Lower leg skin (tissue), 3 donors: Measurements from ENCODE around the gene ACKR2.

Experiments used
- POLR2A ChIP-seq, 2 donors: fragments of 450-650 bp; IDR thresholded peaks; one replicate each; pipeline ENCODE4 v1.6.1; 2016 to 2017; ENCODE audit warnings: antibody characterized with exemption in 2 of 2, mild to moderate bottlenecking in 1 of 2, moderate library complexity in 1 of 2
- TF ChIP-seq, protein P1 (sequence below), 3 donors: fragments of 450-650 bp; IDR thresholded peaks; one replicate each; pipeline ENCODE4 v1.5.1; 2016; ENCODE audit warnings: antibody characterized with exemption in 3 of 3, mild to moderate bottlenecking in 3 of 3, moderate library complexity in 2 of 3

DNA sequence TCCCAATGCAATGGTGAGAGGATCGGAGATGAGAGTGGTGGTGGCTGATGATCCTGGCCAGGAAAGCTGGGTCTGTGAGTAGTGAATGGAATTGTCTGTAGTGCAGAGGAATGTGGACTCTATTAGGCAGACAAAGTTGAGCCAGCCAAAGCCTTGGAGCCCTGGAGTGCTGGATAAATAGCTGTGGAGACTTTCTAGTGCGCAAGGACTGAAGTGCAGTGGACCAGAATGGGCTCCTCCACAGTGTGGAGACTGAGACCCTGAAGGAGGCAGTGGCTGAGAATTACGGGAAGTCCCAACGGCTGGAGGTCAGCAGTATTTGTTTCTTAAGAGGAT is 97.6 kb downstream of the ACKR2 start:
- no peak for TF ChIP-seq POLR2A (IDR thresholded peaks at IDR 0.05)
- TF ChIP-seq, protein P1, sequence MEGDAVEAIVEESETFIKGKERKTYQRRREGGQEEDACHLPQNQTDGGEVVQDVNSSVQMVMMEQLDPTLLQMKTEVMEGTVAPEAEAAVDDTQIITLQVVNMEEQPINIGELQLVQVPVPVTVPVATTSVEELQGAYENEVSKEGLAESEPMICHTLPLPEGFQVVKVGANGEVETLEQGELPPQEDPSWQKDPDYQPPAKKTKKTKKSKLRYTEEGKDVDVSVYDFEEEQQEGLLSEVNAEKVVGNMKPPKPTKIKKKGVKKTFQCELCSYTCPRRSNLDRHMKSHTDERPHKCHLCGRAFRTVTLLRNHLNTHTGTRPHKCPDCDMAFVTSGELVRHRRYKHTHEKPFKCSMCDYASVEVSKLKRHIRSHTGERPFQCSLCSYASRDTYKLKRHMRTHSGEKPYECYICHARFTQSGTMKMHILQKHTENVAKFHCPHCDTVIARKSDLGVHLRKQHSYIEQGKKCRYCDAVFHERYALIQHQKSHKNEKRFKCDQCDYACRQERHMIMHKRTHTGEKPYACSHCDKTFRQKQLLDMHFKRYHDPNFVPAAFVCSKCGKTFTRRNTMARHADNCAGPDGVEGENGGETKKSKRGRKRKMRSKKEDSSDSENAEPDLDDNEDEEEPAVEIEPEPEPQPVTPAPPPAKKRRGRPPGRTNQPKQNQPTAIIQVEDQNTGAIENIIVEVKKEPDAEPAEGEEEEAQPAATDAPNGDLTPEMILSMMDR (IDR thresholded peaks at IDR 0.05) = no peak
